ENCODE data around the gene ZNF423.

- TF ChIP-seq CTCF (IDR thresholded peaks at IDR 0.05) (peak; percentile 57 to 82 (median 75)), POLR2A (IDR thresholded peaks at IDR 0.05) (no peak)
Measured at GRCh38 chr16:49857423-49858181, 1.7 kb upstream of the ZNF423 start.
